Vein endothelial cell (primary cell): Measurements from ENCODE around the gene CLDND2. TPM values are rescaled to one million over a fixed set of nuclear protein-coding genes. Genes with fewer than 3 reads are reported as not detected.

Experiments
- total RNA-seq: library from RNA; depleted of rRNA; stranded (reverse); fragments of >200 nt; gene quantifications from 2 replicates; pipeline ENCODE4 v1.2.3, GENCODE V29; 2012

The CLDND2 gene
- not detected in 2 replicates for total RNA-seq

GRCh38 chr19:51368366-51369282 is at the start of gene CLDND2:
Gene CLDND2, minus strand, starts transcription at chr19:51369003. Its CDS starts 426 bp downstream, at chr19:51368577.

DNA sequence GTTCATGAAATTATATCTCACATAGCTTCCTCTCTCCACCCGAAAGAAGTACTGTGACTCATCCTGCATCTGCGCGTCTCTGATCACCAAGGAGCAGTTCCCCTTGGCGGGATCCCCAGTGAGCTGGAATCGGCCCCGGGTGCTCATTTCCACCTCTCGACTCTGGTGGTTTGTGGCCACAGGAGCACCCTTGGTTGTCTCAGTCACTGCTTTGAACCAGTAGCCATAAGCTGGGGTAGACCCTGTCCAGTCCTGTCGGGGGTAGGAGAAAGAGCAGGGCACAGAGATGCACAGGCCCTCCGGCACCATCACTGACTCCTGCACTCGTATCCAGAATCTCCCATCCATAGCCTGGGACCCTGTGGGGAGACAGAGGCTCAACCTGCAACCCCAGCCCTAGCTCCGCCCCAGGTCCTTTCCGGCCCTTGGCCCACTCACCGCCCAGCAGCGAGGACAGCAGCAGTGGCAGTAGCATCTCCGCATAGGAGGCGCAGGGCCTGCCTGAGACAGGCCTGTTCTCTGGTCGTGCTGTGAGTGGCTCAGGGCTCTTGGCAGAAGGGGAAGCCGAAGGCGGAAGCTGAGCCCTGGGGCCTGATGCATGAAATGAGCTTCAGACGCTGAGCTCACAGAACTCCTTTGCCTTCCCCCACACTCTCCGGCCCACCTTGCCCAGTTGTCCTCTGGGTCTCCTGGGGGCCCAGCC is 48.5 kb upstream of the CLDND2 start, which contains the start of gene SIGLEC10:
Gene SIGLEC10 (minus strand): TSS at position 536 of the 703 bp plus-strand sequence. CDS start 61 bp downstream, at position 475.

DNA sequence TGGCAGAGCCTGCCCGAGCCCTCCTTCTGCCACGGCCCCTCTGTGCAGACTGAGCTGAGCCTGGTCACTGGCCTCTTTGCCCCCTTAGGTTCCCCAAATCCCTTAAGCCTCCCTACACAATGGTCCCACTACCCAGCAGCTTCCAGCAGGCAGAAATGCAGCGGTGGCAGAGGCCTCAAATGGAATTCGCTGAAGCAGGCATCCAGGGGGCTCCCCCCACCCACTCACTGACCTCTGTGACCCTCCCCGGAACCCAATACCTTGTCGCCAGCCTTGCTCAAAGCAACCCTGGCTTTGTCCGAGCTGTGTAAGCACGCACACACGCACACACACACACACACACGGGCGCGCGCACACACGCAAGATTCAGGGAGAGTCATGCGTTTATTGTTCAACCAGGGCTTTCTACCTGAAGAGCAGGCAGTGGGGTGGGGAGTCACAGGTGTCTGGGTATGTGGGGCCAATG is 19.2 kb upstream of the CLDND2 start, which contains the start of gene LIM2:
Gene LIM2 (minus strand): TSS at position 51 of the 466 bp plus-strand sequence. CDS start 531 bp downstream, outside the sequence.

GRCh38 chr19:51372649-51373504 is 4.1 kb upstream of the CLDND2 start, which contains the start of gene NKG7:
Gene NKG7, minus strand, starts transcription at chr19:51372654. Its CDS starts 119 bp downstream, at chr19:51372535.

GRCh38 chr19:51365965-51366388 is 2.8 kb downstream of the CLDND2 start, which contains the start of gene ETFB:
Gene ETFB, minus strand, starts transcription at chr19:51366388. Its CDS starts 62 bp downstream, at chr19:51366326.

GRCh38 chr19:51341976-51342580 is 26.7 kb downstream of the CLDND2 start, which contains the start of gene VSIG10L:
Gene VSIG10L, minus strand, starts transcription at chr19:51342139. Its CDS starts 15 bp downstream, at chr19:51342124.

Other genes with a start within 250 kb of the CLDND2 start
- not detected in 2 replicates for gene SIGLEC9, start 244.1 kb downstream of the CLDND2 start, total RNA-seq
- not detected in 2 replicates for gene SIGLEC7, start 226.7 kb downstream of the CLDND2 start, total RNA-seq
- not detected in 2 replicates for gene CD33, start 143.9 kb downstream of the CLDND2 start, total RNA-seq
- not detected in 2 replicates for gene SIGLECL1, start 117.9 kb downstream of the CLDND2 start, total RNA-seq
- not detected in 2 replicates for gene IGLON5, start 57.4 kb downstream of the CLDND2 start, total RNA-seq
- 0.19 and 0.33 TPM in 2 replicates for gene VSIG10L, start 26.9 kb downstream of the CLDND2 start, total RNA-seq
- gene ETFB, start 2.6 kb downstream of the CLDND2 start, total RNA-seq, result 58.4 and 87.9 TPM in 2 replicates
- gene NKG7, start 3.7 kb upstream of the CLDND2 start, total RNA-seq, result not detected in 2 replicates
- gene LIM2, start 19.0 kb upstream of the CLDND2 start, total RNA-seq, result not detected in 2 replicates
- not detected in 2 replicates for gene C19orf84, start 21.6 kb upstream of the CLDND2 start, total RNA-seq
- gene SIGLEC10, start 48.6 kb upstream of the CLDND2 start, total RNA-seq, result not detected in 2 replicates
- gene SIGLEC8, start 89.5 kb upstream of the CLDND2 start, total RNA-seq, result not detected in 2 replicates
- not detected in 2 replicates for gene CEACAM18, start 109.5 kb upstream of the CLDND2 start, total RNA-seq
- not detected in 2 replicates for gene SIGLEC12, start 132.8 kb upstream of the CLDND2 start, total RNA-seq
- not detected in 2 replicates for gene SIGLEC6, start 162.7 kb upstream of the CLDND2 start, total RNA-seq
- gene ZNF175, start 202.3 kb upstream of the CLDND2 start, total RNA-seq, result 11.0 and 17.0 TPM in 2 replicates